Smooth muscle cell (in vitro differentiated cells): ENCODE data around the gene ITPA. TPM values are rescaled to one million over a fixed set of nuclear protein-coding genes. Genes with fewer than 3 reads are reported as not detected.

ENCODE experiments used
- DNase-seq: peaks from one replicate; lab custom pipeline; 2025; ENCODE audit not compliant: unreplicated experiment; lab: John Stamatoyannopoulos, UW
- H2AFZ ChIP-seq: fragments of 200-600 bp; sonication (generic); 2 replicates; pipeline ENCODE4 v1.6.0; 2016; ENCODE audit warnings: antibody characterized with exemption, low read depth, mild to moderate bottlenecking
- H3F3A ChIP-seq: fragments of 200-600 bp; sonication (generic); 2 replicates; pipeline ENCODE4 v1.6.0; 2017; ENCODE audit warnings: antibody characterized with exemption, low read depth
- H3K27ac ChIP-seq: fragments of 200-600 bp; sonication (generic); 2 replicates; pipeline ENCODE4 v1.5.1; 2016; ENCODE audit warnings: low read depth, mild to moderate bottlenecking
- H3K27me3 ChIP-seq: fragments of 200-600 bp; sonication (generic); 2 replicates; pipeline ENCODE4 v1.6.1; 2016; ENCODE audit warnings: low read depth, mild to moderate bottlenecking
- H3K36me3 ChIP-seq: fragments of 200-600 bp; sonication (generic); 2 replicates; pipeline ENCODE4 v1.5.1; 2016; ENCODE audit warnings: low read depth
- H3K4me1 ChIP-seq: fragments of 200-600 bp; sonication (generic); 2 replicates; pipeline ENCODE4 v1.5.1; 2016; ENCODE audit warnings: low read depth
- H3K4me2 ChIP-seq: fragments of 200-600 bp; sonication (generic); 2 replicates; pipeline ENCODE4 v1.6.0; 2016; ENCODE audit warnings: mild to moderate bottlenecking
- H3K4me3 ChIP-seq: fragments of 200-600 bp; sonication (generic); 2 replicates; pipeline ENCODE4 v1.5.1; 2016; ENCODE audit warnings: mild to moderate bottlenecking
- H3K79me2 ChIP-seq: fragments of 200-600 bp; sonication (generic); 2 replicates; pipeline ENCODE4 v1.6.0; 2016; ENCODE audit warnings: low read depth, mild to moderate bottlenecking
- H3K9ac ChIP-seq: fragments of 200-600 bp; sonication (generic); 2 replicates; pipeline ENCODE4 v1.6.0; 2016; ENCODE audit warnings: low read depth
- H3K9me3 ChIP-seq: fragments of 200-600 bp; sonication (generic); replicated peaks from 2 replicates; pipeline ENCODE4 v1.5.1; 2016; ENCODE audit warnings: low read depth
- H4K20me1 ChIP-seq: fragments of 200-600 bp; sonication (generic); 2 replicates; pipeline ENCODE4 v1.6.0; 2016; ENCODE audit warnings: low read depth
- WGBS: methylation state at CpG from one replicate; pipeline ENCODE4 v1.1.7; 2016; ENCODE audit warnings: low lambda C conversion rate; 5-methylcytosine and 5-hydroxymethylcytosine counted together
- polyA plus RNA-seq: library from polyadenylated mRNA; unstranded; fragments of >200 nt; fragmentation: Nextera tagmentation; extraction: Ambion mirVana; gene quantifications from 2 replicates; pipeline ENCODE4 v1.2.1, GENCODE V29; 2016
- total RNA-seq: library from RNA; depleted of rRNA; stranded (reverse); fragments of >200 nt; gene quantifications from 2 replicates; pipeline ENCODE4 v1.2.3, GENCODE V29; 2014
- TF ChIP-seq, protein P1 (sequence below): fragments of 200-600 bp; sonication (generic); IDR thresholded peaks from 2 replicates; pipeline ENCODE4 v1.5.1; 2017; ENCODE audit warnings: borderline replicate concordance, mild to moderate bottlenecking, antibody characterized with exemption; ENCODE audit not compliant: insufficient read depth, poor library complexity, severe bottlenecking

Gene ITPA
- total and polyA plus RNA-seq, 2 experiments from 2014 or later, result 20.4 to 51.6 TPM

DNA sequence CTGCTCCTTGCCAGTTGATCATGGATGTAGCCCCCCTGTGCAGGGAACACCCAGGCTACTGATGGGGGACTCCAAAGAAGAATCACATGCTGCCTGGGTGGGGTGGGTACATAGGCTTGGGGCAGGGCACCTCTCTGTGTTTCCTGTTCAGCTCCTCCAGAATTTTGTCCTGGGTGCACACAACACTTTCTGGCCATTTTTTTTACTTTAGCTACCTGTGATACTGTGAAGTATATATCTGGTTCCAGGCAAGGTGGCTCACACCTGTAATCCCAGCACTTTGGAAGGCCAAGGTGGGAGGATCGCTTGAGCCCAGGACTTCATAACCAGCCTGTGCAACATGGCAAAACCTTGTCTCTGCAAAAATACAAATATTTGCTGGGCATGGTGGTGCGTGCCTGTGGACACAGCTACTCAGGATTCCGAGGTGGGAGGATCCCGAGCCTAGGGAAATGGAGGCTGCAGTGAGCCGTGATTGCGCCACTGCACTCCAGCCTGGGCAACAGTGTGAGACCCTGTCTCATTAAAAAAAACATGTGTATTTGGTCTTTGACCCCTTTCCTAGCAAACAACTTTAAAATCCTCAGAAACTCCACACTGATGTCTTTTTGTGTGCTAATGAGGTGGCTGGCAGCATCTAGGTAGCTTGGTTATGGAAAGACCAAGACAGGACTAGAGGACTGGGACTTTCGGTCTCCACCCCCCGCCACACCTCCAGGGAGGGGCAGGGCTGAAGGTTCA lies 15.6 kb downstream of the ITPA start:
- WGBS, result 95% methylated on average over 8 of the region's 8 CpGs
- DNase-seq, result no peak
- no peak overlapping the region for H3K27ac ChIP-seq
- TF ChIP-seq, protein P1, sequence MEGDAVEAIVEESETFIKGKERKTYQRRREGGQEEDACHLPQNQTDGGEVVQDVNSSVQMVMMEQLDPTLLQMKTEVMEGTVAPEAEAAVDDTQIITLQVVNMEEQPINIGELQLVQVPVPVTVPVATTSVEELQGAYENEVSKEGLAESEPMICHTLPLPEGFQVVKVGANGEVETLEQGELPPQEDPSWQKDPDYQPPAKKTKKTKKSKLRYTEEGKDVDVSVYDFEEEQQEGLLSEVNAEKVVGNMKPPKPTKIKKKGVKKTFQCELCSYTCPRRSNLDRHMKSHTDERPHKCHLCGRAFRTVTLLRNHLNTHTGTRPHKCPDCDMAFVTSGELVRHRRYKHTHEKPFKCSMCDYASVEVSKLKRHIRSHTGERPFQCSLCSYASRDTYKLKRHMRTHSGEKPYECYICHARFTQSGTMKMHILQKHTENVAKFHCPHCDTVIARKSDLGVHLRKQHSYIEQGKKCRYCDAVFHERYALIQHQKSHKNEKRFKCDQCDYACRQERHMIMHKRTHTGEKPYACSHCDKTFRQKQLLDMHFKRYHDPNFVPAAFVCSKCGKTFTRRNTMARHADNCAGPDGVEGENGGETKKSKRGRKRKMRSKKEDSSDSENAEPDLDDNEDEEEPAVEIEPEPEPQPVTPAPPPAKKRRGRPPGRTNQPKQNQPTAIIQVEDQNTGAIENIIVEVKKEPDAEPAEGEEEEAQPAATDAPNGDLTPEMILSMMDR, result no peak
- no peaks in the 10 kb centered on the region for H3K4me1 ChIP-seq
- H3K36me3 ChIP-seq, result no peaks in the 10 kb centered on the region
- no peaks in the 10 kb centered on the region for H3K79me2 ChIP-seq
- H3K9ac ChIP-seq, result no peak overlapping the region
- H3K4me3 ChIP-seq, result no peak overlapping the region
- H2AFZ ChIP-seq, result no peak overlapping the region
- H4K20me1 ChIP-seq, result no peaks in the 10 kb centered on the region
- no peaks in the 10 kb centered on the region for H3F3A ChIP-seq
- no peaks in the 10 kb centered on the region for H3K9me3 ChIP-seq
- no peak overlapping the region for H3K4me2 ChIP-seq
- no peaks in the 10 kb centered on the region for H3K27me3 ChIP-seq

DNA sequence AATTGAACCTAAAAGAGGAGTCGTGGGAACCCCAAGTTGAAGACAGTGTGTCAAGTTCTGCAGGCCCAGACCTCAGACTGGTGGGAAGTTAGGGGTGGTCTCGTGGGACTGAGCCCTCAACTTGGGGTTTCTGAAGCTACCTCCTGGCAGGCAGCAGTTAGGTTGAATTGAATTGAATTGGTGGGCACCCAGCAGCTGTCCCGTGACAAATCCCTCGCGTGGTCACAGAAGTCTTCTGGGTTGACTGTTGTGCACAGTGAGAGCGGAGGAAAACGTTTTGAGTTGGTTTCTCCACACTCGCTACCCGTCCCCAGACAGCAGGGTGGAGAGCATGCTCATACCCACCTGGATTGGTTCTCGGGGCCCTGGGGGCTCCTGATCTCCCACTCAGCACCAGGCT lies 16.8 kb downstream of the ITPA start:
- no peak for DNase-seq
- H3K9me3 ChIP-seq, result no peaks in the 10 kb centered on the region
- TF ChIP-seq, protein P1, result no peak
- 96% methylated on average over 10 of the region's 10 CpGs for WGBS
- H3K27me3 ChIP-seq, result no peaks in the 10 kb centered on the region
- H3K36me3 ChIP-seq, result no peaks in the 10 kb centered on the region
- no peak overlapping the region for H2AFZ ChIP-seq
- no peaks in the 10 kb centered on the region for H3F3A ChIP-seq
- H3K4me3 ChIP-seq, result no peak overlapping the region
- no peaks in the 10 kb centered on the region for H4K20me1 ChIP-seq
- H3K9ac ChIP-seq, result no peak overlapping the region
- no peak overlapping the region for H3K27ac ChIP-seq
- H3K4me1 ChIP-seq, result no peaks in the 10 kb centered on the region
- no peaks in the 10 kb centered on the region for H3K79me2 ChIP-seq
- H3K4me2 ChIP-seq, result no peak overlapping the region

DNA sequence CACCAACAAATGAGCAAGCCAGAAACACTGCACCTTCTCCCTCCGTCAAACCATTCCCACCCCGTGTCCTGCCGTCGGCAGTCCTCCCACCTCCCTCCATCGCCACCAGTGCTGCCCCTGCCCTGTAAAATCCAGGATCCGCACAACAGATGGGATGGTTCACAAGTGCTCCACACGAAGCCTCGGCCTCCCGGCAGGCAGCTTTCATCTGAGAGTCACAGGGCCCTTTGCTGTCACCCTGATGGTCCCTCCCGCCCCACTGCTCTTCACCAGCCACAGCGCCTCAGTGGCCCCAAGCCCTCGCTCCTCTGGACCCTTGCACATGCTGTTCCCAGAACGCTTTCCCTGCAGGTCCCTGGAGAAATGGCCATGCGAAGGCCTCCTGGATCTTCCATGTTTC lies 17.6 kb downstream of the ITPA start:
- TF ChIP-seq, protein P1, result no peak
- Histone ChIP-seq H3K36me3 (no peaks in the 10 kb centered on the region), H3K4me2 (no peak overlapping the region), H2AFZ (no peak overlapping the region), H3K27ac (no peak overlapping the region), H3K9me3 (no peaks in the 10 kb centered on the region), H3K9ac (no peak overlapping the region), H4K20me1 (no peaks in the 10 kb centered on the region), H3K27me3 (no peaks in the 10 kb centered on the region), H3K4me1 (no peaks in the 10 kb centered on the region), H3K4me3 (no peak overlapping the region), H3K79me2 (no peaks in the 10 kb centered on the region), H3F3A (no peaks in the 10 kb centered on the region)
- no peak for DNase-seq
- 93% methylated on average over 14 of the region's 14 CpGs for WGBS

DNA sequence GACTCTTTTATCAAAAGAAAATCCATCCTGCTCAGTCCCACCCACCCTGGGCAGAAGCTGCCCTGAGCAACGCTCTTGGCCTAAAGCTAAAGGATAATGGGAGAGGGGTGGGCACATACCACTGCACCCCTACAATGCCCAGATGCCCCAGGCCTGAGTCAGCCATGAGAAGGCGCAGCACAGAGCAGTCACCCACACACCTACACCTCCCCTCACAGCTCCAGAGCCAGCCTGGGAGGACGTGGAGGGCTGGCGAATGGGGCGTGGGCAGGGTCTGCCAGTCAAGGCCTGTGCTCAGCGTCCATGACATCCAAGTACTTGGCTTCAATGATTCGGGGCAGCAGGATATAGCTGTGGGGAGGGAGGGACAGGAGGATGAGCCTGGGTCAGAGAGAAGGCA lies 18.2 kb downstream of the ITPA start:
- no peaks in the 10 kb centered on the region for H3K79me2 ChIP-seq
- no peak overlapping the region for H3K4me2 ChIP-seq
- H4K20me1 ChIP-seq, result no peaks in the 10 kb centered on the region
- no peak overlapping the region for H2AFZ ChIP-seq
- TF ChIP-seq, protein P1, result no peak
- no peaks in the 10 kb centered on the region for H3K36me3 ChIP-seq
- H3K4me1 ChIP-seq, result no peaks in the 10 kb centered on the region
- no peak for DNase-seq
- no peak overlapping the region for H3K27ac ChIP-seq
- H3K4me3 ChIP-seq, result no peak overlapping the region
- H3K9me3 ChIP-seq, result no peaks in the 10 kb centered on the region
- no peak overlapping the region for H3K9ac ChIP-seq
- H3K27me3 ChIP-seq, result no peaks in the 10 kb centered on the region
- no peaks in the 10 kb centered on the region for H3F3A ChIP-seq
- WGBS, result 77% methylated on average over 7 of the region's 7 CpGs
